Activated B cell treated with CpG ODN at 0.5 μM for 24 hours (primary cell): Measurements from ENCODE around the gene EPB41L4A. TPM values are rescaled to one million over a fixed set of nuclear protein-coding genes. Genes with fewer than 3 reads are reported as not detected.

Experiments
- ATAC-seq: fragments of 200-7000 bp; cut with Tn5 transposase; one replicate; pipeline ENCODE4 v1.10.0; 2021; ENCODE audit warnings: low read depth, mild to moderate bottlenecking, moderate library complexity
- CTCF ChIA-PET: fragments of 350-600 bp; sonication (Branson Sonifier 250); formaldehyde crosslinking; loops from one replicate; lab custom pipeline; 2021; ENCODE audit warnings: antibody characterized with exemption; lab: Charles Lee
- POLR2A ChIA-PET: fragments of 350-600 bp; sonication (Branson Sonifier 250); formaldehyde crosslinking; loops from one replicate; lab custom pipeline; 2021; ENCODE audit warnings: antibody characterized with exemption; lab: Charles Lee
- DNase-seq: peaks from one replicate; pipeline ENCODE4 v3.0.0; 2022
- H3K27ac Mint-ChIP-seq: one replicate; pipeline ENCODE4 v1.8.0; 2020; ENCODE audit warnings: mixed read lengths
- H3K27me3 Mint-ChIP-seq: one replicate; pipeline ENCODE4 v1.8.0; 2021; ENCODE audit warnings: mixed read lengths
- H3K36me3 Mint-ChIP-seq: one replicate; pipeline ENCODE4 v1.8.0; 2021; ENCODE audit warnings: low read depth, mixed read lengths
- H3K4me1 Mint-ChIP-seq: one replicate; pipeline ENCODE4 v1.8.0; 2021; ENCODE audit warnings: mixed read lengths
- H3K4me3 Mint-ChIP-seq: one replicate; pipeline ENCODE4 v1.8.0; 2020; ENCODE audit warnings: mild to moderate bottlenecking, mixed read lengths
- H3K9me3 Mint-ChIP-seq: one replicate; pipeline ENCODE4 v1.8.0; 2020; ENCODE audit warnings: mixed read lengths
- intact Hi-C: fragments of 100-400 bp; cut with micrococcal nuclease; formaldehyde crosslinking; loops from one replicate; pipeline ENCODE4 v1.15.1; 2024
- total RNA-seq: library from RNA; stranded (reverse); gene quantifications from 2 replicates; pipeline ENCODE4 v1.2.3, GENCODE V29; 2022
- TF ChIP-seq, protein P1 (sequence below): fragments of 200-600 bp; IDR thresholded peaks from one replicate; pipeline ENCODE4 v1.8.0; 2022; ENCODE audit warnings: antibody characterized with exemption, mild to moderate bottlenecking

The EPB41L4A gene
- total RNA-seq, 1 donor from 2014 or later = 7.1 TPM

DNA sequence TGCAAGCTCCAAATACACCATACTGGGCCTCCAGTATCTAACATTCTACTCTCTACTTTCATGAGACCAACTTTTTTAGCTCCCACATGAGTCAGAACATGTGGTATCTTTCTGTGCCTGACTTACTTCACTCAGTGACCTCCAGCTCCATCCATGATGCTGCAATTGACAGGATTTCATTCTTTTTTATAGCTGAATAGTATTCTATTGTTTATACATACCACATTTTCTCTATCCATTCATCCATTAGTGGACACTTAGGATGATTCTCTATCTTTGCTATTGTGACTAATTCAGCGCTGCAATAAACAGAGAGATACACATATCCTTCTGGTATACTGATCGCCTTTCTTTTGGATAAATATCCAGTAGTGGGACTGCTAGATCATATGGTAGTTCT lies 68.5 kb downstream of the EPB41L4A start:
- CTCF ChIA-PET = no interaction called here
- no peaks in the 10 kb centered on the region for H3K9me3 Mint-ChIP-seq
- no peaks in the 10 kb centered on the region for H3K4me1 Mint-ChIP-seq
- peaks cover 1% of the 10 kb centered on the region for H3K27me3 Mint-ChIP-seq
- H3K4me3 Mint-ChIP-seq = no peak overlapping the region
- ATAC-seq = no peak
- no peak overlapping the region for H3K27ac Mint-ChIP-seq
- TF ChIP-seq, protein P1, sequence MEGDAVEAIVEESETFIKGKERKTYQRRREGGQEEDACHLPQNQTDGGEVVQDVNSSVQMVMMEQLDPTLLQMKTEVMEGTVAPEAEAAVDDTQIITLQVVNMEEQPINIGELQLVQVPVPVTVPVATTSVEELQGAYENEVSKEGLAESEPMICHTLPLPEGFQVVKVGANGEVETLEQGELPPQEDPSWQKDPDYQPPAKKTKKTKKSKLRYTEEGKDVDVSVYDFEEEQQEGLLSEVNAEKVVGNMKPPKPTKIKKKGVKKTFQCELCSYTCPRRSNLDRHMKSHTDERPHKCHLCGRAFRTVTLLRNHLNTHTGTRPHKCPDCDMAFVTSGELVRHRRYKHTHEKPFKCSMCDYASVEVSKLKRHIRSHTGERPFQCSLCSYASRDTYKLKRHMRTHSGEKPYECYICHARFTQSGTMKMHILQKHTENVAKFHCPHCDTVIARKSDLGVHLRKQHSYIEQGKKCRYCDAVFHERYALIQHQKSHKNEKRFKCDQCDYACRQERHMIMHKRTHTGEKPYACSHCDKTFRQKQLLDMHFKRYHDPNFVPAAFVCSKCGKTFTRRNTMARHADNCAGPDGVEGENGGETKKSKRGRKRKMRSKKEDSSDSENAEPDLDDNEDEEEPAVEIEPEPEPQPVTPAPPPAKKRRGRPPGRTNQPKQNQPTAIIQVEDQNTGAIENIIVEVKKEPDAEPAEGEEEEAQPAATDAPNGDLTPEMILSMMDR = no peak
- H3K36me3 Mint-ChIP-seq = no peaks in the 10 kb centered on the region
- DNase-seq = no peak
- POLR2A ChIA-PET = no interaction called here
- intact Hi-C loops = no loop called here

DNA sequence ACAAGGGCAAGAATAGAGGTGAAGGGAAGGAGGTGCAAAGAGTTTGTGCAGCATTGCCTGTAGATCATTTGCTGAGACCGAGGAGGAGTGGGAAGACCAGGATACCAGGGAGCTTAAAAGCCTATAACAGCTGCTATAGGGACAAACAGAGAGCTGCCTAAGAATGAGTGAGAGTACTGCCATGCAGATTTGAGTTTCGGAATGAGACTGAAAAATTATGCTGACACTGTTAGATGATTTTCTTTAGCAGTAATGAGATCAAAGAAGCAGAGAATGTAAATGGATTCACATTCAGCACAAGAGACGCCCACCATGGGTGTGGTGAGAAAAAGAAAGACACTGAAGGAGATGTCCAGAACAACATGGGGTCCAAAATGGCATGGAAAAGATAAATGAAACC lies 69.7 kb downstream of the EPB41L4A start:
- H3K9me3 Mint-ChIP-seq = no peaks in the 10 kb centered on the region
- no peaks in the 10 kb centered on the region for H3K27me3 Mint-ChIP-seq
- no peaks in the 10 kb centered on the region for H3K4me1 Mint-ChIP-seq
- no peaks in the 10 kb centered on the region for H3K36me3 Mint-ChIP-seq
- ChIA-PET POLR2A (no interaction called here), CTCF (no interaction called here)
- ATAC-seq = no peak
- no peak for DNase-seq
- no peak overlapping the region for H3K27ac Mint-ChIP-seq
- TF ChIP-seq, protein P1 = no peak
- no peak overlapping the region for H3K4me3 Mint-ChIP-seq
- intact Hi-C loops = loop anchor here (10.0 kb wide), 1 partner anchor 175 kb away; no protein-coding TSS in a partner anchor

DNA sequence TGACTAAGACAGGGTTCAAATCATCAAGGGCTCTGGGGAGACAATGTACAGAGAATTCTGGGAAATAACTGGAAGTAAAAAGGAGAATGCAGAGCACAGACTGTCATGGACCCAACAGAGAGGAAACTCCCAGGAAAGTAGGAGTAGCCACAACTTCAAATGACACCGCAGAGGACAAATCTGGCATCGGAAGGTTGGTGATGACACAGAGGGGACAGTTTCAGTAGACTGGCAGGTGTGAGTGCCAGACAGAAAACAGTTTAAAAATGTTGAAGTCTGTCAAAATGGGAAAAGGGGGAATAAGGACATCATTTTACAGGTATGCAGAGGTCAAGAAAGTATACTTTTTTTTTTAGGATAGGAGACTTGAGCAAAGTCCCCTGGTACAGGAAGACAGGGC lies 70.2 kb downstream of the EPB41L4A start:
- Mint-ChIP-seq H3K27me3 (no peaks in the 10 kb centered on the region), H3K9me3 (no peaks in the 10 kb centered on the region), H3K4me3 (no peak overlapping the region), H3K27ac (no peak overlapping the region), H3K36me3 (no peaks in the 10 kb centered on the region), H3K4me1 (no peaks in the 10 kb centered on the region)
- POLR2A ChIA-PET = no interaction called here
- ATAC-seq (no peak), DNase-seq (no peak)
- intact Hi-C loops = loop anchor here (10.0 kb wide), 1 partner anchor 176 kb away; no protein-coding TSS in a partner anchor
- CTCF ChIA-PET = no interaction called here
- TF ChIP-seq, protein P1 = no peak

DNA sequence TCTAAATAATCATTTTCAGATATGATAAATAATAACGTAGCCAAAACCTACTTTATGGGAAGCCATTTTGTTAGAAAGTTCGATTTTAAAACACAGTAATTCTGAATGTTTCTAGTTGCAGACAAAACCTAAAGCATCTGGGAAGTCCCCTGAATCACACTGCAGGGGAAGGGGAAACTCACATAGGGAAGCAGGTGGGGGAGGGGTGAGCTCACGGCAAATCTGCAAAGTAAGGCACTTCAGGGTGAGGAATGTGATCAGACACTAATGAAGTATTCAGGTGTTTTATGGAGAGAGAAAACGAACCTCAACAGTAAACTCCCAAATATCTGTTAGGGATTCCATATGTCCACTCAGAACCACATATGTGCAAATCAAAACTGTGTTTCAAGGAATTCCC lies 70.7 kb downstream of the EPB41L4A start:
- TF ChIP-seq, protein P1 = no peak
- no peaks in the 10 kb centered on the region for H3K4me1 Mint-ChIP-seq
- ChIA-PET CTCF (no interaction called here), POLR2A (no interaction called here)
- intact Hi-C loops = loop anchor here (10.0 kb wide), 1 partner anchor 176 kb away; no protein-coding TSS in a partner anchor
- no peak for ATAC-seq
- no peak overlapping the region for H3K27ac Mint-ChIP-seq
- no peak for DNase-seq
- H3K9me3 Mint-ChIP-seq = no peaks in the 10 kb centered on the region
- H3K4me3 Mint-ChIP-seq = no peak overlapping the region
- H3K36me3 Mint-ChIP-seq = no peaks in the 10 kb centered on the region
- H3K27me3 Mint-ChIP-seq = no peaks in the 10 kb centered on the region

DNA sequence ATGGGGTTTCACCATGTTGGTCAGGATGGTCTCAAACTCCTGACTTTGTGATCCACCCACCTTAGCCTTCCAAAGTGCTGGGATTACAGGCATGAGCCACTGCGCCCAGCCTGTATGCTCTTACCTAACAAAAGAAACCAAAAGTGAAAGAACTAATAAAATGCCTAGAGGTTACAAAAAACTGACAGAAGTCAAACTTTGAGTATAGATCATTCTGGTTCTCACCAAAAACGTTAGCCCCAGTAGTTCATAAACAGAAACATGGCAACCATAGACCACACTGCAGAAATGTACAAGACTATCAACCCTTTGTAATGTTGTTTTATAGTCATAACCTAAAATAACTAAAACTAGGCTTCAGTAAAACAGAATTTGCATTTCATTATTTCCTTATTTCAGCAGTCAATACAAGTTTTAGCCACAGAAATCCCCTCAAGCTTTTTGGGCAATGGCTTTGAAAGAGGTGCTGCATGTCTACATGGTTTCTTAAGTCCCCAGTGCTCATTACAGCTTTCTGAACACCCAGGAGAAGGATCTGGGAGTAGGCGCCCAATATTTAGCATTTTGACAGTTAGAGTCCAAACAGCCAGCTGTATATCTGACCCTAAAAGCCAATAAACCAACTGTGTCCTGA lies 72.5 kb downstream of the EPB41L4A start:
- H3K27ac Mint-ChIP-seq = no peak overlapping the region
- H3K9me3 Mint-ChIP-seq = no peaks in the 10 kb centered on the region
- DNase-seq = no peak
- intact Hi-C loops = loop anchor here (10.0 kb wide), 1 partner anchor 178 kb away; no protein-coding TSS in a partner anchor
- no peaks in the 10 kb centered on the region for H3K4me1 Mint-ChIP-seq
- ChIA-PET POLR2A (no interaction called here), CTCF (no interaction called here)
- TF ChIP-seq, protein P1 = no peak
- no peak for ATAC-seq
- H3K36me3 Mint-ChIP-seq = no peaks in the 10 kb centered on the region
- no peaks in the 10 kb centered on the region for H3K27me3 Mint-ChIP-seq
- H3K4me3 Mint-ChIP-seq = no peak overlapping the region
